ENCODE measurements around the gene LGALS7.
"Not testable (repeated sequence)": the region's sequence is repeated elsewhere in the genome, so short reads cannot be mapped to it uniquely, and the experiment has no call there.

Gene LGALS7

GRCh38 chr19:38797781-38798180 lies 24.5 kb upstream of the LGALS7 start:
- not testable (repeated sequence) for DNase-seq

DNA sequence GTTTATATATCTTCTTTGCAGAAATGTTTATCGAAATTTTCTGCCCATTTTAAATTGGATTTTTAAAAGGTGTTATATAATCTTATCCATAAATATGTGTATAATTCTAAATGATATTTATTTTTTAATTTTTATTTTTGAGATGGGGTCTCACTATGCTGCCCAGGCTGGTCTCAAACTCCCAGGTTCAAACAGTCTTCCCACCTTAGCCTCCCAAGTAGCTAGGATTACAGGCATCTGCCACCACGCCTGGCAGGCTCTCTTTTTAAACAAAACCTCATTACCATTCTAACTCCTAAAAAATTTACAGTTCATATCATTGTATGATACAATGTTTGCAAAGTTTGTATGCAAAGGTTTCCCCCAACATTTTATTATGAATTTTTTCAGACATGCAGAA lies 22.8 kb upstream of the LGALS7 start:
- DNase-seq: no peak

DNA sequence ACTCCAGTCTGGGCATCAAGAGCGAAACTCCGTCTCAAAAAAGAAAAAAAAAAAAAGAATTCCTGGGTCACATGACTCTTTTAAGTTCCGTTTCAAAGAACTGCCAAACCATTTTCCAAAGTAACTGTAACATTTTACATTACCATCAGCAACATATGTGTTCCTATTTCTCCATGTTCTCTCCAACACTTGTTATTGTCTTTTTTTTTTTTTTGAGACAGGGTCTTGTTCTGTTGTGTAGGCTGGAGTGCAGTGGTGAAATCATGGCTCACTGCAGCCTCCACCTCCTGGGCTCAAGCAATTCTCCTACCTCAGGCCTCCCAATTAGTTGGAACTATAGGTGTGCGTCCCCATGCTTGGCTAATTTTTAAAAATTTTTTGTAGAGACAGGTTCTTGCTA lies 22.2 kb upstream of the LGALS7 start:
- DNase-seq: no peak

DNA sequence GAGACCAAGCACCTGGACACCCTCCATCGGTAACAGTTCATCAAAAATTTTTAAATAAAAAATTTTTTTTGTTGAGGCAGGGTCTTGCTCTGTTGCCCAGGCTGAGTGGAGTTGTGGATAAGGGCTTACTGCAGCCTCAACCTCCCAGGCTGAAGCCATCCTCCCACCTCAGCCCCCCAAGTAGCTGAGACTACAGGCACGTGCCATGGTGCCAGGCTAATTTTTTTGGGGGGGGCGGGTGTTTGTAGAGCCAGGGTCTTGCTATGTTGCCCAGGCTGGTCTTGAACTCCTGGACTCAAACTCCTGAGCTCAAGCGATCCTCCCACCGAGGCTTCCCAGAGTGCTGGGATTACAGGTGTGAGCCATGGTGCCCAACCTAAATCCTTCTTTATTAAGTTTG lies 20.4 kb upstream of the LGALS7 start:
- DNase-seq: no peak

- no peak for DNase-seq
Measured at GRCh38 chr19:38793177-38793576, 19.9 kb upstream of the LGALS7 start.

- no peak for DNase-seq
Measured at GRCh38 chr19:38792250-38793111, 19.2 kb upstream of the LGALS7 start.

- not testable (repeated sequence) for DNase-seq
Measured at GRCh38 chr19:38791451-38792064, 18.2 kb upstream of the LGALS7 start.

DNA sequence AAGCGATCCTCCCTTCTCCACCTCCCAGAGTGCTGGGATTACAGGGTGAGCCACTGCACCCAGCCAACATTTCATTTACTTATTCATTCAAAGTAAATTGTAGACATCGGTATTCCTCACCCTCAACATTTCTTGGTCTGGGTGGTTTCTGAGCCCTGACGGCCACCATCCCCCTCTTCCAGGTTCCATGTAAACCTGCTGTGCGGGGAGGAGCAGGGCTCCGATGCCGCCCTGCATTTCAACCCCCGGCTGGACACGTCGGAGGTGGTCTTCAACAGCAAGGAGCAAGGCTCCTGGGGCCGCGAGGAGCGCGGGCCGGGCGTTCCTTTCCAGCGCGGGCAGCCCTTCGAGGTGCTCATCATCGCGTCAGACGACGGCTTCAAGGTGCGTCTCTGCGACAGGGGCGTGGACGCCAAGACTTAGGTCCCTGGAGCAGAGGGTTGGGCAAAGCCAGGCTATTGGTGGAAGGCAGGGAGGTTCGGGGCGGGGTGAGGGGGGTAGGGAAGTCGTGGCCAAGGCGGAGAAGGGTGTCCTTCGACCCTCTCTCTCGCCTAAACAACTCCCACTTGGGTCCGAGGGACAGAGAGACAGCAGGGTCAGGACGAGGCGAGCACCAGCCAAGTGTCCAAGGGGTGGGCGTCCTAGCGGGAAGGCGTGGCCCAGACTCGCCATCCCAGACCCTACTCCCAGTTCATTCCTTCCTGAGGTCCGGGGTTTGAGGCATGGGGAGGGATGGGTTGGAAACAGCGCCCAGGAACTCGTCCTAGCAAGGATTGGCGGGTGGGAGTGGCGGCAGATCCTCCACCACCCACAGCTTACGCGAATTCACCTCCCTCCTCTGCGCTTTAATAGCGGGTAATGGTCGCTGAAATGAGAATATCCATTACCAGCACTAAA lies 17.4 kb upstream of the LGALS7 start:
- DNase-seq: not testable (repeated sequence)

DNA sequence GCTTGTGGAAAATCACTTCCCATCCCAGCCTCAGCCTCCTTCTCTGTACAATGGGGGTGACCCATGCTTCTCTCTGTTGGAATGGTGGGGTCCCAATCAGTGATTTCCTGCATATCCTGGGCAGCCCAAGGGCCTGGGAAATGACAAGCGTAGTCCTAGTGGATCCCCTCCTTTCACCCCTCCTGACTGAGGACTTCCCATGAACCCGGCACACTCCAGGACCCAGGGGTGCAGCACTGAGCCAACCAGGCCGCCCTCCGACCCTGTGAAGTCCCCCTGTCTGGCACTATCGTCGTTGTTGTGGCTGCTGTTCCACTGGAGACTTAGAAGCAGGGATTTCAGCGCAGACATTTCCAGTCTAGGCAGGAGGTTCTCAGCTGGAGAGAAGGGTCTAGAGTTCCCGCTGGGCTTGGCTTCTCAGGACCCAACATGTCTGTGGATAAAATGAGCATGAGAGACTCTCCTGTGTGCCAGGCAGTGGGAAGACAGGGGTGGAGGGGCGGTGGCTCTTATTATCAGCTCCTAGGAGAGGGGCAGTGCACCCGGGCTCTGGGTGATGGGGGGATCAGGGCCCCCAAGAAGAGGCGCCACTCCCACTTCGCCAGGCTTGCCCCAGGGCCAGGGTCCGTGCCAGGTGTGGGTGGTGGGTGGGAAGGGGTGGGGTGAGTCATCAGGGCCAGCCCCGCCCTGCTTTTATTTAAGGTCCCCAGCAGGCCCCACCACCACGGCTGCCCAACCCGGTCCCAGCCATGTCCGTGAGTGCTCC lies 15.3 kb upstream of the LGALS7 start, which contains the start of gene LGALS7B:
LGALS7B (plus strand) TSS at position 723 of the 766 bp plus-strand sequence; CDS start at position 750, 27 bp downstream.
- DNase-seq: no peak

- no peak for DNase-seq
Measured at GRCh38 chr19:38786572-38787265, 13.4 kb upstream of the LGALS7 start.

DNA sequence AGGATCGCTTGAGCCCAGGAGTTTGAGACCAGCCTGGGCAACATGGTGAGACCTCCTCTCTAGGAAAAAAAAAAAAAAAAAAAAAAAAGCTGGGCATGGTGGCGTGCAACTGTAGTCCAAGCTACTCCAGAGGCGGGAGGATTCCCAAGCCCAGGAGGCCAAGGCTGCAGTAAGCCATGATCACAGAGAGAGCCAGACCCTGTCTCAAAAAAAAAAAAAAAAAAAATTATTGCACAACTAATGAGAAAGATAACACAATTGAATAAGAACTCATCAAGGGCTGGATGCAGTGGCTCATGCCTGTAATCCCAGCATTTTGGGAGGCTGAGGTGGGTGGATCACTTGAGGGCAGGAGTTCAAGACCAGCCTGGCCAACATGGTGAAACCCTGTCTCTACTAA lies 12.7 kb upstream of the LGALS7 start:
- not testable (repeated sequence) for DNase-seq

DNA sequence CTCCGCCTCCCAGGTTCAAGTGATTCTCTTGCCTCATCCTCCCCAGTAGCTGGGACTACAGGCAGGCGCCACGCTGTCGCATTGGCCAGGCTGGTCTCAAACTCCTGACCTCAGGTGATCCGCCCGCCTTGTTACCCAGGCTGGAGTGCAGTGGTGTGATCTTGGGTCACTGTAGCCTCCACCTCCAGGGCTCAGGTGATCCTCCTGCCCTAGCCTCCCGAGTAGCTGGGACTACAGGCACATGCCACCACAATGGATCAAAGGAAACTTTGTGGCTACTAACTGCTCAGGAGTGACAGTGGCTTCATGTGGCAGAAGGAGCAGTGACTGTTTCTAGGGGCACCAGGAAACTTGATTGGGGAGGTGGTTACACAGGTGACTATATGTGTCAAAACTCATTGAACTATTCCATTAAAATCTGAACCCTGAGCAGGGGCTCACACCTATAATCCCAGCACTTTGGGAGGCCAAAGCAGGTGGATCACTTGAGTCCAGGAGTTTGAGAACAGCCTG lies 11.9 kb upstream of the LGALS7 start:
- DNase-seq: no peak

GRCh38 chr19:38784224-38784623 lies 10.9 kb upstream of the LGALS7 start:
- DNase-seq: no peak

DNA sequence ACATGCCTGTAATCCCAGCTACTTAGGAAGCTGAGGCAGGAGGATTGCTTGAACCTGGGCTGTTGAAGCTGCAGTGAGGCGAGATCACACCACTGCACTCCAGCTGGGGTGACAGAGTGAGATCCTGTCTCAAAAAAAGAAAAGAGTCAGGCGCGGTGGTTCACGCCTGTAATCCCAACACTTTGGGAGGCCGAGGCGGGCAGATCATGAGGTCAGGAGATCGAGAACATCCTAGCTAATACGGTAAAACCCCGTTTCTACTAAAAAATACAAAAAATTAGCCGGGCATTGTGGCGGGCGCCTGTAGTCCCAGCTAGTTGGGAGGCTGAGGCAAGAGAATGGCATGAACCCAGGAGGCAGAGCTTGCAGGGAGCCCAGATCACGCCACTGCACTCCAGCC lies 8.9 kb upstream of the LGALS7 start:
- not testable (repeated sequence) for DNase-seq

- DNase-seq: no peak
Measured at GRCh38 chr19:38781058-38781457, 7.7 kb upstream of the LGALS7 start.

DNA sequence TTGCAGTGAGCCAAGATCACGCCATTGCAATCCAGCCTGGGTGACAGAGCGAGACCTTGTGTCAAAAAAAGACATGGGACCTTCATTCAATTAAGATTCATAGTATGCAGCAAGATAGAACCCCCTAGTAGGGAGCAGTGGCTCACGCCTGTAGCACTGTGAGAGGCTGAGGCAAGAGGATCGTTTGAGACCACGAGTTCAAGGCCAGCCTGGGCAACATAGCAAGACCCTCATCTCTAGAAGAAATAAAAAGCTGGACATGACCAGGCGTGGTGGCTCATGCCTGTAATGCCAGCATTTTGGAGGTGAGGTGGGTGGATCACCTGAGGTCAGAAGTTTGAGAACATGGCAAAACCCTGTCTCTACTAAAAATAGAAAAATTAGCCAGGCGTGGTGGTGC lies 7.1 kb upstream of the LGALS7 start:
- no peak for DNase-seq

- no peak for DNase-seq
Measured at GRCh38 chr19:38778733-38779132, 5.4 kb upstream of the LGALS7 start.

GRCh38 chr19:38774181-38774950 lies 1.0 kb upstream of the LGALS7 start:
- no peak for DNase-seq

DNA sequence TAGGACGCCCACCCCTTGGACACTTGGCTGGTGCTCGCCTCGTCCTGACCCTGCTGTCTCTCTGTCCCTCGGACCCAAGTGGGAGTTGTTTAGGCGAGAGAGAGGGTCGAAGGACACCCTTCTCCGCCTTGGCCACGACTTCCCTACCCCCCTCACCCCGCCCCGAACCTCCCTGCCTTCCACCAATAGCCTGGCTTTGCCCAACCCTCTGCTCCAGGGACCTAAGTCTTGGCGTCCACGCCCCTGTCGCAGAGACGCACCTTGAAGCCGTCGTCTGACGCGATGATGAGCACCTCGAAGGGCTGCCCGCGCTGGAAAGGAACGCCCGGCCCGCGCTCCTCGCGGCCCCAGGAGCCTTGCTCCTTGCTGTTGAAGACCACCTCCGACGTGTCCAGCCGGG lies 1.7 kb downstream of the LGALS7 start:
- DNase-seq: not testable (repeated sequence)

DNA sequence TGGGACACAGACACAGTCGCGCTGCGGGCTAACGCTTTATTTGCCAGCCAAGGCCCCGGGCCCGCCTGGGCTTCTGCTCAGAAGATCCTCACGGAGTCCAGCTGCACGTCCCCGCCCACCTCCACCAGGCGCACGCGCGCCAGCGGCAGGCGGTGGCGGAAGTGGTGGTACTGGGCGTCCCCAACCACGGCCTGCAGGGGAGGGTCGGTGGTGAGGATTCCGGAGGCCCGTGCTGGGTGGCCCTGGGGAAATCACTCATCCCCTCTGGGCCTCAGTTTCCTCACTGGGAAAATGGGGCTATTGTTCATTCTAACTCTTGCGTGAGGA lies 2.4 kb downstream of the LGALS7 start:
- DNase-seq: not testable (repeated sequence)

Measured in DMS53 (cell line).